ENCODE data around the gene SNX32. TPM values are rescaled to one million over a fixed set of nuclear protein-coding genes. Genes with fewer than 3 reads are reported as not detected.

SNX32 gene
- total and polyA plus RNA-seq, 3 experiments from 2014 or later = 0.77 to 2.8 (median 2.0) TPM

DNA sequence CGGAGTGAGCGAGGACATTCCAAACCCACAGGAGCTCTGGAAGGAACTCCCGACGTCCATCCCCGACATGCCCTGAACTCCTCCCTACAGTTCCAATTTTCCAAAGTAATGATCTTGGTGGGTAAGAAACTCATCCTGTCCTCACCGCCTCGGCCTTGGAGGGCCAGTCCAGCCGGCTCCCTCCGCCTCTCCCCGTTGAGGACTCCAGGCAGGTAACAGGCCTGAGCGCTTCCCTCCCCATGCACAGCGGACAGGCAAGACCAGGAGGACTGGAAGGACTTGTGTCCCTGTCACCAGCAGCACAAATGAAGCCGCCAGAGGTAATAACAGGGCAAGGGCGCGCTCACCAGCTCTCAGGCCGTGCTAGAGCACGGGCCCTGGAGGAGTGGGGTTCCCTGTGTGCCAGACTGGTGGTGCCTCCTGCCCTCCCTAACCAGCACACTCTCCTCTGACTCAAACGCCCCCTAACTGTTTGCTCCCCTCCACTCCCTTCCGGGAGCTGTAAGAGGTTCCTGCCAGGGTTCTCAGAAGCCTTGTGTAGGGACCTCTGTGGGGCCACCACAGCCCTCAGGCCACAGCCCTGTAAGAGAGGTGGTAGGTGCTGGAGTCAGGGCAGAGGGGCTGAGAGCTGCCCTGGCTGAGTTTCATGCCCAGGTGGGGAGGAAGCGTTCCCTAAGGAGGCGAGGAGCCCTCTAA, 29.8 kb upstream of the SNX32 start:
- Mint-ChIP-seq H3K4me1 (no peaks in the 10 kb centered on the region), H3K36me3 (peaks cover 0 to 1% (median 0%) of the 10 kb centered on the region in 3 donors), H3K4me3 (no peak overlapping the region), H3K27me3 (peaks cover 35 to 44% of the 10 kb centered on the region in 2 donors), H3K27ac (peak overlapping the region in 1 of 8 donors; percentile 33), H3K9me3 (no peaks in the 10 kb centered on the region)
- no peak overlapping the region for H3K4me3 ChIP-seq (ENCODE audit: low read length)
- no peaks in the 10 kb centered on the region for H3K4me1 ChIP-seq (ENCODE audit: insufficient read depth, low read length)
- DNase-seq = no peak
- H3K9me3 ChIP-seq (ENCODE audit: low read length) = no peaks in the 10 kb centered on the region
- POLR2A ChIA-PET = no interaction called here
- peaks cover 25% of the 10 kb centered on the region for H3K27me3 ChIP-seq (ENCODE audit: insufficient read depth, low read length, poor library complexity, severe bottlenecking)
- H3K27ac ChIP-seq (ENCODE audit: low read depth, low read length) = no peak overlapping the region
- CTCF ChIA-PET = no interaction called here
- H3K36me3 ChIP-seq (ENCODE audit: insufficient read depth, low read length) = no peaks in the 10 kb centered on the region

DNA sequence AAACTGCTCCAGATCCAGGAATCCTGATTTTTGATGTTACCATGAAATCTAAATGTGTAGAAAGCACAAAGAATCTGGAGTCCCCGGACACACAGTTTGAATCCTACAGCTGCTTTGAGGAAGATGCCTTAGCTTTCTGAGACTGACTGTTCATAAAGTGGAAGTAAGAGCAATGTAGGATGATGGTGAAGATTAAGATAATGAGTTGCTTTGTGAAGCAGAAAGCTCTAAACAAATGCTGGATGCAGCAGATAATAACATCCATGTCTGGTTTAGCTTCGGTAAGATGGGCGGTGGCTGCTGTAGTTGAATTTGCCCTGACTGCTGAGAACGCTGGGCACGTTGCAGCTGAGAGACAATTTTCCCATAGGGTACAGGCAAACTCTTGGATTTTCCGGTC, 26.8 kb upstream of the SNX32 start:
- POLR2A ChIA-PET = no interaction called here
- H3K9me3 ChIP-seq (ENCODE audit: low read length) = no peaks in the 10 kb centered on the region
- H3K27me3 Mint-ChIP-seq = peaks cover 28 to 30% of the 10 kb centered on the region in 2 donors
- H3K4me3 Mint-ChIP-seq = no peak overlapping the region
- no peaks in the 10 kb centered on the region for H3K9me3 Mint-ChIP-seq
- H3K36me3 Mint-ChIP-seq = peaks cover 0 to 1% (median 0%) of the 10 kb centered on the region in 3 donors
- peaks cover 25% of the 10 kb centered on the region for H3K27me3 ChIP-seq (ENCODE audit: insufficient read depth, low read length, poor library complexity, severe bottlenecking)
- H3K36me3 ChIP-seq (ENCODE audit: insufficient read depth, low read length) = no peaks in the 10 kb centered on the region
- no peak overlapping the region for H3K4me3 ChIP-seq (ENCODE audit: low read length)
- H3K27ac ChIP-seq (ENCODE audit: low read depth, low read length) = no peak overlapping the region
- no peak for DNase-seq
- CTCF ChIA-PET = interaction anchor here (0.7 to 3.2 kb wide), 2 partner anchors 10 to 27 kb away, joined by 3 to 13 read pairs; partner anchors contain the start of gene AP5B1
- no peaks in the 10 kb centered on the region for H3K4me1 Mint-ChIP-seq
- H3K4me1 ChIP-seq (ENCODE audit: insufficient read depth, low read length) = no peaks in the 10 kb centered on the region
- no peak overlapping the region for H3K27ac Mint-ChIP-seq

DNA sequence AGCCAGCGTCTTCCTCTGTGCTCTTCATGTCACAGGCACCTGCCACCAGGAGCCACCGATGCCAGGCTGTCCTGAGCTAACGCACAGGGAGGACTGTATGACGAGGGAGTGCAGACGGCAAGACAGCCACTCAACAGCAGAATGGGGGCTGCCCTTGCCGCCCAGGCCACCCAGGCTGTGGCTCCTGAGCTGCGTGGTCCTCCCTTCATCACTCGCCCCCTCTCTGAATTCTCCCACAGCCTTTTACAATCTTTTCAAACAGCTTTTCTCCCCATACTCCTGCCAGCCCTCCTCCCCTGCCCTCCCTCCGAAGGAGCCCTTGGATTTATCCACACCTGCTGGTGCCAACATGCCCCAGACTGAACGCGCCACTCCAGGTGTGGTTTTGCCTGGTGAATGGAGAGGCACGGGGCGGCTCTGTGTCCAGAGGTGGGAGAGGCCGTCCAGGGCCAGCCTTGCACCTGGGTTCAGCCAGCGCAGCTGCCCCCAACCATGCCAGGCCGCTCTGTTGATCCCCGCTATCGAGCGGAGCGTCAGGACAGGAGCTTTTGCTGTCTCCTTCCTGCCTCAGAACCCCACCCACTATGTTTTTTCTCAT, 24.9 kb upstream of the SNX32 start:
- H3K4me3 ChIP-seq (ENCODE audit: low read length) = no peak overlapping the region
- Mint-ChIP-seq H3K4me3 (no peak overlapping the region), H3K27ac (peak overlapping the region in 1 of 8 donors; percentile 89), H3K27me3 (peaks cover 16 to 17% of the 10 kb centered on the region in 2 donors), H3K36me3 (peaks cover 0 to 2% (median 0%) of the 10 kb centered on the region in 3 donors), H3K9me3 (no peaks in the 10 kb centered on the region), H3K4me1 (no peaks in the 10 kb centered on the region)
- no peak for DNase-seq
- H3K36me3 ChIP-seq (ENCODE audit: insufficient read depth, low read length) = no peaks in the 10 kb centered on the region
- CTCF ChIA-PET = interaction anchor here (0.9 to 3.2 kb wide), 6 partner anchors 8 to 126 kb away, joined by 3 to 13 read pairs (median 4); partner anchors contain the start of genes AP5B1 and KAT5
- peaks cover 12% of the 10 kb centered on the region for H3K27me3 ChIP-seq (ENCODE audit: insufficient read depth, low read length, poor library complexity, severe bottlenecking)
- H3K9me3 ChIP-seq (ENCODE audit: low read length) = no peaks in the 10 kb centered on the region
- H3K27ac ChIP-seq (ENCODE audit: low read depth, low read length) = no peak overlapping the region
- no peaks in the 10 kb centered on the region for H3K4me1 ChIP-seq (ENCODE audit: insufficient read depth, low read length)
- POLR2A ChIA-PET = no interaction called here

DNA sequence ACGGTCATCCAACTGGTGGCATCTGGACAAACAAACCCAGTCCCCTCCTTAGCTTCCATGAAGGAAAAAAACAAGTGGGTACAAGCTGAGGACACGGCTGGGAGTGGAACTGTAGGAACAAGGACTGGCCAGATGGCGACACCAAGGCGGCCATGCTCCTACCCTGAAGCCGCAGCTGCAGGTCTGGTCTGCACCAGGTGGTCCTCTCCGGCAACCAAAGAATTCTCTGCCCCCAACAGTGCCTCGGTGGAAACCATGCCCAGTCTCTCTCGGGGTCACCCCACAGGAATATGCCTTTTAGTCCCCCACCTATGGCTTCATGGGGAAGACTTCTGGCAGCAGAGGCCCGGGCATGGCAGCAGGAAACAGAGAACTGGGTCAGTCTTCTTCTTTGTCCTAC, 24.3 kb upstream of the SNX32 start:
- Mint-ChIP-seq H3K9me3 (no peaks in the 10 kb centered on the region), H3K36me3 (peaks cover 0 to 3% (median 0%) of the 10 kb centered on the region in 3 donors), H3K27ac (peak overlapping the region in 1 of 8 donors; percentile 6), H3K27me3 (peaks cover 10 to 12% of the 10 kb centered on the region in 2 donors), H3K4me3 (no peak overlapping the region), H3K4me1 (no peaks in the 10 kb centered on the region)
- H3K27me3 ChIP-seq (ENCODE audit: insufficient read depth, low read length, poor library complexity, severe bottlenecking) = peaks cover 8% of the 10 kb centered on the region
- POLR2A ChIA-PET = no interaction called here
- no peak for DNase-seq
- no peaks in the 10 kb centered on the region for H3K9me3 ChIP-seq (ENCODE audit: low read length)
- no peak overlapping the region for H3K4me3 ChIP-seq (ENCODE audit: low read length)
- H3K4me1 ChIP-seq (ENCODE audit: insufficient read depth, low read length) = no peaks in the 10 kb centered on the region
- CTCF ChIA-PET = interaction anchor here (0.7 to 3.2 kb wide), 4 partner anchors 12 to 213 kb away, joined by 3 to 13 read pairs (median 4); partner anchors contain the start of gene AP5B1
- H3K27ac ChIP-seq (ENCODE audit: low read depth, low read length) = no peak overlapping the region
- no peaks in the 10 kb centered on the region for H3K36me3 ChIP-seq (ENCODE audit: insufficient read depth, low read length)

DNA sequence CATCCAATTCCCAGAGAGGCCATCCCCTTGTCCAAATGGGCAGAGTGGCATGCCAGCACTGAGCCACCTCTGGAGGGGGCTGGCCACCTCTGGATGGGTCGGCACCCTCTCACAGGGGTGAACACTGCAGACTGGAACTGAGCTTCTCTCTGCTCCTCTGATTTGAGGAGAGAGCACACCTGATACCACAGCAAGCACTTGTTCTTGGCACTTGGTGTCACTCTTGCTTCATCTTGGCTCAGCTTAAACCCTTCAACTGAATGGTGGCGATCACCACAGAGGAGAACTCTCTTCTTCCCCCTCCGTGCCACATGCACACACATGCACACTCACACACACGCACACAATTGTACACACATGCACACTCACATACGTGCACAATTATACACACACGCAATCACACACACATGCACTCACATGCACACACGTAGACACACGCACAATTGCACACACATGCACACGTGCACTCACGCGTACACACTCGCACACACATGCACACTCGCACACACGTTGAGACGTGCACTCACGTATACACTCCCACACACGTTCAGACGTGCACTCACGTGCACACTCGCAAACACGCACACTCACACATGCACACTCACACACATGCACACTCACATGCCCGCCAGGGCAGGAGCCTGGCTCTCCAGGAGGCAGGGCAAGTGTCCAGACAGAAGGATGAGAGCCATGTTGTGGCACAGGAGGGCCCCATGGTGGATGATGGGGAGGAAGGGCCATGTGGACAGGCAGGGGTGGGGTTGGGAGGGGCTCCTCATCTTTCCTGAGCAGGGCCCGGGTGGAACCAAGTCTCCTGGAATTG, 23.5 kb upstream of the SNX32 start:
- Mint-ChIP-seq H3K27ac (peak overlapping the region in 2 of 8 donors; percentile 13 to 58), H3K9me3 (no peaks in the 10 kb centered on the region), H3K4me3 (peak overlapping the region in 1 of 7 donors; percentile 42), H3K36me3 (peaks cover 0 to 3% (median 0%) of the 10 kb centered on the region in 3 donors), H3K4me1 (no peaks in the 10 kb centered on the region), H3K27me3 (peaks cover 10 to 12% of the 10 kb centered on the region in 2 donors)
- no peaks in the 10 kb centered on the region for H3K4me1 ChIP-seq (ENCODE audit: insufficient read depth, low read length)
- no peak overlapping the region for H3K27ac ChIP-seq (ENCODE audit: low read depth, low read length)
- ChIA-PET CTCF (interaction anchor here (0.7 to 3.2 kb wide), 4 partner anchors 13 to 212 kb away, joined by 3 to 13 read pairs (median 5); partner anchors contain the start of gene AP5B1), POLR2A (no interaction called here)
- no peaks in the 10 kb centered on the region for H3K9me3 ChIP-seq (ENCODE audit: low read length)
- H3K36me3 ChIP-seq (ENCODE audit: insufficient read depth, low read length) = no peaks in the 10 kb centered on the region
- no peak for DNase-seq
- H3K27me3 ChIP-seq (ENCODE audit: insufficient read depth, low read length, poor library complexity, severe bottlenecking) = peaks cover 8% of the 10 kb centered on the region
- no peak overlapping the region for H3K4me3 ChIP-seq (ENCODE audit: low read length)

DNA sequence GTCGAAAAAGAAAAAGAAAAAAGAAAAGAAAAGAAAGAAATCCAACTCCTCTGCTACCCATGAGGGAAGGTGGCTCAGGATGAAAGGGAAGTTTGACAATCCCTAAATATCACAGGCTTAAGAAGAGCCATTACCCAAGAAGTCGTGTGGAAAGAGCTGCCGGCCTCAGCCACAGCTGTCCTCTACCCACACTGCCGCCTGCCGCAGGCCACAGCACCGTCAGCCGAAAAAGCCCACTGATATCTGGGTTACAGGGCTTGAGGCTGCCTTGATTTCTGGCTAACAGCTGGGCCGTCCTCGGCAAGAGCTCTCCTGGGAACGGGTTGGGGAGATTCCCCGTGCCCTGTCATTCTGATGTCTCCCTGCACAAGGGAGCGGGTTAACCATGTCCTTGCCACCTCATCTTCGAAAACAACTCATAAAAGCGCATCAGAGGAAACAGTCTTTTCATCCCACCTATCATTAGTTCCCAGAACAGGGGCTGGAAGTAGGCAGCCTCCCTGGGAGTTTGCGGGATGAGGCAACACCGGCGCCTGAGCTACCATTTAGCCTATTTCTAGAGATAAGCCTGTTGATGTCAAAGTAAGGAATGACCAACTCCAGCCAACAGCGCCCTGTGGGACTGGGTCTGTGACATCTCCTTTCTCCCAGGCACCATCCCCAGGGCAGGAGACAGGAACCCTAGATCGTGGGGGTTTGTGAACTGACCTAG, 21.8 kb upstream of the SNX32 start:
- ChIA-PET POLR2A (no interaction called here), CTCF (interaction anchor here (1.6 kb wide), 1 partner anchor 32 kb away, joined by 6 read pairs; no protein-coding TSS in a partner anchor)
- DNase-seq = no peak
- Mint-ChIP-seq H3K9me3 (no peaks in the 10 kb centered on the region), H3K36me3 (peaks cover 0 to 4% (median 0%) of the 10 kb centered on the region in 3 donors), H3K27me3 (peaks cover 6 to 10% of the 10 kb centered on the region in 2 donors), H3K4me1 (peaks cover under 1 to 5% (median 4%) of the 10 kb centered on the region in 3 donors), H3K27ac (no peak overlapping the region), H3K4me3 (no peak overlapping the region)
- Histone ChIP-seq H3K27ac (ENCODE audit: low read depth, low read length) (no peak overlapping the region), H3K9me3 (ENCODE audit: low read length) (no peaks in the 10 kb centered on the region), H3K36me3 (ENCODE audit: insufficient read depth, low read length) (no peaks in the 10 kb centered on the region), H3K27me3 (ENCODE audit: insufficient read depth, low read length, poor library complexity, severe bottlenecking) (peaks cover 8% of the 10 kb centered on the region), H3K4me1 (ENCODE audit: insufficient read depth, low read length) (peaks cover 2% of the 10 kb centered on the region), H3K4me3 (ENCODE audit: low read length) (no peak overlapping the region)

DNA sequence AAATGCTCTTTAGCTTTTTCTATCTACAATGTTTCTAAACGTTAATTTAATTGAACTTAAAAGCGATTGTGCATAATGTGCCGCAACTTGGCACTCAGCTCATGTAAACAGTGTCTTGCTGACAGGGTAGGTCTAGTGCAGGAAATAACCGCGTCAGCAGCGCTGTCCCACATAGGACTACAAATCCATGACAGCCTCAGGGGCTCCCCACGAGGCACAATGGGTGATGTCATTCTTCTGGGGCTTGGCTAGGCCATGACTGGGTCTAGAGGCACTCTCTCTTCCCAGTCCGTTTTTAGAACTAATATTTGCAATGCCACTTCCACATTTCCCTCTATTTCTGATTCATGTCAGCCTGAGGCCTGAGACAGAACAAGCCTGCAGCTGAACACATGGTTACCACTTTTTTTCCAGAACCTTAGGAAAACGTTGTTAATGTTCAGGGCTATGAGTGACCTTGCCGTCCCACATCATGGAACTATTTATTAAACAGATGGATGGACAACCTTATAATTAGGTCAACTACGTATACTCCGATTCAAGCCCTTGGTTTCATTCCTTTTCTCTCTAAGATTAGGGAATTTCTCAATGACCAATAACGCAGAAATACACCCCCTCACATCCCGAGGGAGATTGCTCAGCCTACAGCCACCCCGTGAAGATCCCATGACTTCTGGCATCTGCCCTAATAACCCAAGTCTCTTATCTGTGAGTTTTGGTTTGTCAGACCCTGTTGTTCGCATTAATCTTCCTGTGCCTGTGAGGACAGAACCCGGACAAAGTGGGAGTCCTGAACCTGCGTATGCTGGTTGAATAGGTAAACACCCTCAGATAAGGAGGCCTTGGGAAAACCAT, 19.4 kb upstream of the SNX32 start:
- Mint-ChIP-seq H3K27ac (no peak overlapping the region), H3K4me3 (no peak overlapping the region), H3K27me3 (no peaks in the 10 kb centered on the region), H3K36me3 (peaks cover 0 to 3% (median 0%) of the 10 kb centered on the region in 3 donors), H3K9me3 (no peaks in the 10 kb centered on the region), H3K4me1 (peaks cover 8 to 11% (median 10%) of the 10 kb centered on the region in 3 donors)
- no peaks in the 10 kb centered on the region for H3K36me3 ChIP-seq (ENCODE audit: insufficient read depth, low read length)
- H3K27me3 ChIP-seq (ENCODE audit: insufficient read depth, low read length, poor library complexity, severe bottlenecking) = no peaks in the 10 kb centered on the region
- H3K27ac ChIP-seq (ENCODE audit: low read depth, low read length) = no peak overlapping the region
- ChIA-PET CTCF (interaction anchor here (5.0 kb wide), 1 partner anchor 102 kb away, joined by 50 read pairs; the partner anchor contains the start of gene KAT5), POLR2A (no interaction called here)
- DNase-seq = no peak
- H3K4me1 ChIP-seq (ENCODE audit: insufficient read depth, low read length) = peaks cover 10% of the 10 kb centered on the region
- no peak overlapping the region for H3K4me3 ChIP-seq (ENCODE audit: low read length)
- H3K9me3 ChIP-seq (ENCODE audit: low read length) = no peaks in the 10 kb centered on the region

Measured in CD8-positive, alpha-beta memory T cell (primary cell).